Retina (tissue), 1 donor: ENCODE data around the gene DSN1.
"Not testable (repeated sequence)": the region's sequence is repeated elsewhere in the genome, so short reads cannot be mapped to it uniquely, and the experiment has no call there.

Experiments
- DNase-seq: peaks from one replicate; pipeline ENCODE4 v3.0.0-alpha.2; 2016

The DSN1 gene

GRCh38 chr20:36773597-36774390, at the start of gene DSN1:
TSS of gene DSN1 (minus strand) at chr20:36773763. CDS start at chr20:36771458, 2,305 bp downstream.
- DNase-seq: peak; percentile 99

GRCh38 chr20:36823121-36823520, 49.6 kb upstream of the DSN1 start:
- DNase-seq: no peak

- DNase-seq: no peak
Measured at GRCh38 chr20:36821964-36822437, 48.4 kb upstream of the DSN1 start.

GRCh38 chr20:36820928-36821327, 47.4 kb upstream of the DSN1 start:
- DNase-seq: no peak

GRCh38 chr20:36820073-36820472, 46.5 kb upstream of the DSN1 start:
- no peak for DNase-seq

GRCh38 chr20:36819659-36820058, 46.1 kb upstream of the DSN1 start:
- DNase-seq: no peak

- no peak for DNase-seq
Measured at GRCh38 chr20:36818861-36819260, 45.3 kb upstream of the DSN1 start.

GRCh38 chr20:36818185-36818584, 44.6 kb upstream of the DSN1 start:
- DNase-seq: no peak

GRCh38 chr20:36817496-36817895, 43.9 kb upstream of the DSN1 start:
- DNase-seq: no peak

- no peak for DNase-seq
Measured at GRCh38 chr20:36815454-36816091, 42.0 kb upstream of the DSN1 start.

- no peak for DNase-seq
Measured at GRCh38 chr20:36812594-36813463, 39.3 kb upstream of the DSN1 start.

GRCh38 chr20:36808317-36809257, 35.0 kb upstream of the DSN1 start:
- DNase-seq: no peak

GRCh38 chr20:36806049-36806448, 32.5 kb upstream of the DSN1 start:
- DNase-seq: no peak

GRCh38 chr20:36805396-36805795, 31.8 kb upstream of the DSN1 start:
- no peak for DNase-seq

- no peak for DNase-seq
Measured at GRCh38 chr20:36804425-36804824, 30.9 kb upstream of the DSN1 start.

GRCh38 chr20:36802326-36803222, 29.0 kb upstream of the DSN1 start:
- no peak for DNase-seq

- DNase-seq: no peak
Measured at GRCh38 chr20:36800410-36800809, 26.8 kb upstream of the DSN1 start.

- not testable (repeated sequence) for DNase-seq
Measured at GRCh38 chr20:36799313-36799712, 25.8 kb upstream of the DSN1 start.

- no peak for DNase-seq
Measured at GRCh38 chr20:36796875-36797274, 23.3 kb upstream of the DSN1 start.

GRCh38 chr20:36796117-36796516, 22.6 kb upstream of the DSN1 start:
- no peak for DNase-seq

GRCh38 chr20:36795691-36796090, 22.1 kb upstream of the DSN1 start:
- DNase-seq: no peak
